HepG2 (cell line): ENCODE results near the gene CFAP99. TPM values are rescaled to one million over a fixed set of nuclear protein-coding genes. Genes with fewer than 3 reads are reported as not detected.
A peak's percentile ranks its signal among the peaks of the same experiment; 100 is the strongest.

Experiments used
- ATAC-seq: fragments of 200-7000 bp; cut with Tn5 transposase; 3 replicates; pipeline ENCODE4 v1.9.1; 2020; ENCODE audit warnings: mild to moderate bottlenecking, moderate library complexity
- BruUV-seq: library from RNA; stranded (reverse); fragments of 400-500 nt; replicated peaks from 2 replicates; lab custom pipeline; 2021; lab: Mats Ljungman, UMichigan
- CTCF ChIA-PET: fragments of 300-600 bp; formaldehyde crosslinking; extraction: SDS; loops from one replicate; lab custom pipeline; 2021; ENCODE audit warnings: low total read pairs, inconsistent platforms, low intra/inter-chr PET ratio; lab: Yijun Ruan, JAX
- POLR2A ChIA-PET: fragments of 350-600 bp; sonication (Branson Sonifier 250); formaldehyde crosslinking; loops from one replicate; lab custom pipeline; 2020; ENCODE audit warnings: antibody characterized with exemption, inconsistent platforms; lab: Yijun Ruan, JAX
- DNase-seq: peaks from one replicate; pipeline ENCODE4 v3.0.0-alpha.2; 2015; ENCODE audit warnings: low spot score
- FAIRE-seq: peaks from 3 replicates; lab custom pipeline; 2011; peaks lifted over from hg19 to GRCh38; lab: Jason Lieb, UNC
- H2AFZ ChIP-seq: one replicate; pipeline ENCODE4 v1.6.1; 2011; ENCODE audit warnings: low read length, inconsistent platforms
- H3K27ac ChIP-seq: fragments of 300-600 bp; 3 replicates; pipeline ENCODE4 v1.8.0; 2011; ENCODE audit warnings: mixed run types, mild to moderate bottlenecking, mixed read lengths, low read length, inconsistent platforms; ENCODE audit not compliant: insufficient read depth; ENCODE audit errors: extremely low read length
- H3K27me3 ChIP-seq, 2 experiments: fragments of 200-600 bp in 1 of 2; 2 replicates in 1 of 2; 3 replicates in 1 of 2; pipeline versions ENCODE4 v1.6.0 to v1.8.0; 2011; ENCODE audit warnings: low read length in 2 of 2, mild to moderate bottlenecking in 2 of 2, moderate library complexity in 2 of 2, inconsistent platforms in 1 of 2; ENCODE audit not compliant: insufficient read depth in 2 of 2, control insufficient read depth in 1 of 2
- H3K36me3 ChIP-seq, 2 experiments: fragments of 200-600 bp in 1 of 2; replicated peaks in 1 of 2; 2 replicates in 1 of 2; 3 replicates in 1 of 2; pipeline versions ENCODE4 v1.5.1 to v1.8.0; 2011; ENCODE audit warnings: low read length in 2 of 2, inconsistent platforms in 1 of 2; ENCODE audit not compliant: insufficient read depth in 2 of 2, control insufficient read depth in 1 of 2
- H3K4me1 ChIP-seq: 2 replicates; pipeline ENCODE4 v1.5.1; 2012; ENCODE audit warnings: low read length, inconsistent platforms; ENCODE audit not compliant: insufficient read depth
- H3K4me2 ChIP-seq: 2 replicates; pipeline ENCODE4 v1.6.0; 2011; ENCODE audit warnings: low read depth, low read length, inconsistent platforms
- H3K4me3 ChIP-seq, 3 experiments: fragments of 200-600 bp in 1 of 3; sonication (generic), shearing (Covaris generic) in 1 of 3; replicated peaks in 1 of 3; 2 replicates each; pipeline ENCODE4 v1.5.1; 2011 to 2016; ENCODE audit warnings: low read length in 3 of 3, inconsistent platforms in 2 of 3, low read depth in 2 of 3, mild to moderate bottlenecking in 2 of 3, control low read depth in 1 of 3, mixed read lengths in 1 of 3; ENCODE audit not compliant: insufficient read depth in 1 of 3
- H3K79me2 ChIP-seq: one replicate; pipeline ENCODE4 v1.6.1; 2011; ENCODE audit warnings: low read length, inconsistent platforms; ENCODE audit not compliant: insufficient read depth
- H3K9ac ChIP-seq: 2 replicates; pipeline ENCODE4 v1.6.0; 2011; ENCODE audit warnings: mild to moderate bottlenecking, low read depth, low read length, inconsistent platforms; ENCODE audit not compliant: insufficient read depth
- H3K9me3 ChIP-seq: 2 replicates; pipeline ENCODE4 v1.5.1; 2012; ENCODE audit warnings: mild to moderate bottlenecking, low read length
- H4K20me1 ChIP-seq: 2 replicates; pipeline ENCODE4 v1.6.0; 2011; ENCODE audit warnings: inconsistent platforms, mild to moderate bottlenecking, low read length, moderate library complexity; ENCODE audit not compliant: insufficient read depth
- BRD4 ChIP-seq: sonication (generic); formaldehyde crosslinking; IDR thresholded peaks from 2 replicates; pipeline ENCODE4 v1.4.0; 2020; ENCODE audit warnings: missing genetic modification reagents
- CEBPB ChIP-seq: IDR thresholded peaks from 2 replicates; pipeline ENCODE4 v1.6.1; 2011; ENCODE audit warnings: low read depth, low read length, improper control_type of control experiment, borderline replicate concordance
- HBP1 ChIP-seq: IDR thresholded peaks from 2 replicates; pipeline ENCODE4 v1.6.1; 2016; ENCODE audit warnings: low read depth, control low read depth
- MTA3 ChIP-seq: sonication (generic); formaldehyde crosslinking; IDR thresholded peaks from 2 replicates; pipeline ENCODE4 v1.4.0; 2020; ENCODE audit warnings: missing genetic modification reagents
- NRL ChIP-seq: sonication (generic); formaldehyde crosslinking; IDR thresholded peaks from 2 replicates; pipeline ENCODE4 v1.5.0; 2020; ENCODE audit warnings: missing genetic modification reagents, mild to moderate bottlenecking, moderate library complexity, borderline replicate concordance
- PCBP2 ChIP-seq: fragments of 200-400 bp; formaldehyde crosslinking; optimal IDR thresholded peaks from 2 replicates; pipeline ENCODE3; 2018; ENCODE audit warnings: low read length, low read depth; ENCODE audit not compliant: poor library complexity, severe bottlenecking
- RXRA ChIP-seq: sonication (generic); formaldehyde crosslinking; IDR thresholded peaks from 2 replicates; pipeline ENCODE4 v1.5.1; 2020; ENCODE audit warnings: missing genetic modification reagents
- SMAD9 ChIP-seq: sonication (generic); formaldehyde crosslinking; IDR thresholded peaks from 2 replicates; pipeline ENCODE4 v1.5.1; 2020; ENCODE audit warnings: mild to moderate bottlenecking, missing genetic modification reagents
- STAG1 ChIP-seq: sonication (generic); formaldehyde crosslinking; IDR thresholded peaks from 2 replicates; pipeline ENCODE4 v1.4.0; 2020; ENCODE audit warnings: missing genetic modification reagents
- ZBTB1 ChIP-seq: sonication (generic); formaldehyde crosslinking; IDR thresholded peaks from 2 replicates; pipeline ENCODE4 v1.4.0; 2020; ENCODE audit warnings: missing genetic modification reagents, borderline replicate concordance
- ZNF234 ChIP-seq: sonication (generic); formaldehyde crosslinking; conservative IDR thresholded peaks from 2 replicates; pipeline ENCODE4 v1.5.1; 2020; ENCODE audit warnings: mild to moderate bottlenecking, missing genetic modification reagents
- ZNF83 ChIP-seq: sonication (generic); formaldehyde crosslinking; IDR thresholded peaks from 2 replicates; pipeline ENCODE4 v1.4.0; 2020; ENCODE audit warnings: missing genetic modification reagents, mild to moderate bottlenecking, borderline replicate concordance
- WGBS: methylation state at CpG from one replicate; pipeline ENCODE4 v1.1.6; 2017; ENCODE audit warnings: low lambda C conversion rate; 5-methylcytosine and 5-hydroxymethylcytosine counted together
- in situ Hi-C: cut with HindIII; loops from 2 replicates; pipeline ENCODE4 v1.10.0; 2017; ENCODE audit warnings: low pct_unique_long_range_greater_than_20kb; ENCODE audit not compliant: extremely low pct_ligation_motif_present
- intact Hi-C: fragments of 100-400 bp; cut with micrococcal nuclease; formaldehyde crosslinking; loops from one replicate; pipeline ENCODE4 v1.10.0; 2022; ENCODE audit not compliant: unreplicated experiment
- polyA plus RNA-seq, 8 experiments: library from polyadenylated mRNA; depleted of rRNA in 3 of 8; stranded (reverse) in 7 of 8; unstranded in 1 of 8; fragments of >200 nt; fragmentation: Illumina TruSeq in 4 of 8; extraction: Trizol in 4 of 8; gene quantifications; 2 replicates each; pipeline versions ENCODE4 v1.2.1 to v1.2.3, GENCODE V29; 2011 to 2016; ENCODE audit warnings: low read depth in 4 of 8, missing spikeins in 1 of 8, mixed read lengths in 1 of 8; ENCODE audit not compliant: insufficient read depth in 1 of 8
- total RNA-seq, 5 experiments: library from RNA; depleted of rRNA; stranded (reverse); fragments of >200 nt; fragmentation: Illumina TruSeq; extraction: Trizol; gene quantifications; 2 replicates each; pipeline ENCODE4 v1.2.3, GENCODE V29; 2016; ENCODE audit warnings: low read depth in 1 of 5
- TF ChIP-seq, protein P1 (sequence below): sonication (generic); formaldehyde crosslinking; IDR thresholded peaks from 2 replicates; pipeline ENCODE4 v1.4.0; 2020; ENCODE audit warnings: mild to moderate bottlenecking, missing genetic modification reagents
- TF ChIP-seq, protein P2 (sequence below): sonication (generic); formaldehyde crosslinking; IDR thresholded peaks from 2 replicates; pipeline ENCODE4 v1.5.0; 2020; ENCODE audit warnings: mild to moderate bottlenecking, missing genetic modification reagents, moderate library complexity

CFAP99 gene
- total and polyA plus RNA-seq, 2 of the 13 experiments (the other 11 are each of a cell fraction or from before 2014, with no cell fraction given): not detected

DNA sequence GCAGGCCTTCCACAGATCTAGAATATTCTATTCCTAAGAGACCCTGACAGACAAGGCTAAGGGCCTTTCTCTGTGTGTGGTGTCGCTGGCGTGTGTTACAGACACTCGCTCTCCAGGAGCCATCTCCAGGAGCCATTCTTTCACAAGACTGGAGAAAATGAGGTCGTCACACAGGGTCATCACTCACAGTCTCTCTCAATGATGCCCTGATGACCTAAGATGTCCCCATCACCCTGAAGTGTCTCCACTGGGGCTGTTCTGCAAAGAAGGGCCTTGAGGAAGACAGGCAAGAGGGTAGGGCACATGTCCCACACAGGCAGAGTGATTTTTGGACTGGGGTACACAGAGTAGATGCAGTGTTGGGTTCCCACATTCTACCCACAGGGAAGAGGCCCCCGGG is 35.0 kb upstream of the CFAP99 start (continued):
- no peak for TF ChIP-seq BRD4
- no peak for TF ChIP-seq MTA3 (CRISPR knock-in tag)
- TF ChIP-seq NRL (CRISPR knock-in tag): no peak
- no peak for TF ChIP-seq ZNF234 (CRISPR knock-in tag)
- no peak for TF ChIP-seq PCBP2
- no peak for TF ChIP-seq CEBPB
- no peak for TF ChIP-seq ZNF83 (CRISPR knock-in tag)
- TF ChIP-seq RXRA: no peak
- TF ChIP-seq, protein P1, sequence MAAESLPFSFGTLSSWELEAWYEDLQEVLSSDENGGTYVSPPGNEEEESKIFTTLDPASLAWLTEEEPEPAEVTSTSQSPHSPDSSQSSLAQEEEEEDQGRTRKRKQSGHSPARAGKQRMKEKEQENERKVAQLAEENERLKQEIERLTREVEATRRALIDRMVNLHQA: no peak

DNA sequence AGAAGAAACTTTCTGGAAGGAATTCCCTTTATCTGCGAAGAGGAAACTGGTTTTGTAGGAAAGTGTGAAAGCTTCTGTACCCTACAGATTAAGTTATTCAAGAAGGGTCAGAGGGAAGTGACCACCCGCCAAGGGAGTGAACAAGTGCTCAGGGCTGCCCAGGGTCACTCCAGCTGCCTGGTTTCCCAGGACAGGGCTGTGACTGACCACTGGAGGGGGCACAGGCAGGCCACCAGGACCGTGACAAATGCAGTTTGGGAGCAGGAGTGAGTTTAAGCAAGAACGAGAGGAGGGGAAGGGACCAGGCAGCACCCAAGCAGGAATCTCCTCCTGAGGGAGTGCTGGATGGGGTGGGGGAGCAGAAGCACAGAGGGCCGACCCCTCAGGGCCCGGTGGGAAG is 34.5 kb upstream of the CFAP99 start:
- ATAC-seq: peak; percentile 63
- ChIA-PET CTCF (no interaction called here), POLR2A (no interaction called here)
- Histone ChIP-seq H3K79me2 (no peaks in the 10 kb centered on the region), H4K20me1 (no peaks in the 10 kb centered on the region), H3K4me2 (no peak overlapping the region), H3K36me3 (no peaks in the 10 kb centered on the region), H3K9me3 (no peaks in the 10 kb centered on the region), H2AFZ (no peak overlapping the region), H3K27me3 (peaks cover 12 to 60% of the 10 kb centered on the region in 2 experiments; a peak in 4 of 5 replicates), H3K4me3 (no peak overlapping the region), H3K9ac (no peak overlapping the region), H3K4me1 (no peaks in the 10 kb centered on the region), H3K27ac (no peak overlapping the region)
- TF ChIP-seq SMAD9 (CRISPR knock-in tag): no peak
- TF ChIP-seq, protein P2, sequence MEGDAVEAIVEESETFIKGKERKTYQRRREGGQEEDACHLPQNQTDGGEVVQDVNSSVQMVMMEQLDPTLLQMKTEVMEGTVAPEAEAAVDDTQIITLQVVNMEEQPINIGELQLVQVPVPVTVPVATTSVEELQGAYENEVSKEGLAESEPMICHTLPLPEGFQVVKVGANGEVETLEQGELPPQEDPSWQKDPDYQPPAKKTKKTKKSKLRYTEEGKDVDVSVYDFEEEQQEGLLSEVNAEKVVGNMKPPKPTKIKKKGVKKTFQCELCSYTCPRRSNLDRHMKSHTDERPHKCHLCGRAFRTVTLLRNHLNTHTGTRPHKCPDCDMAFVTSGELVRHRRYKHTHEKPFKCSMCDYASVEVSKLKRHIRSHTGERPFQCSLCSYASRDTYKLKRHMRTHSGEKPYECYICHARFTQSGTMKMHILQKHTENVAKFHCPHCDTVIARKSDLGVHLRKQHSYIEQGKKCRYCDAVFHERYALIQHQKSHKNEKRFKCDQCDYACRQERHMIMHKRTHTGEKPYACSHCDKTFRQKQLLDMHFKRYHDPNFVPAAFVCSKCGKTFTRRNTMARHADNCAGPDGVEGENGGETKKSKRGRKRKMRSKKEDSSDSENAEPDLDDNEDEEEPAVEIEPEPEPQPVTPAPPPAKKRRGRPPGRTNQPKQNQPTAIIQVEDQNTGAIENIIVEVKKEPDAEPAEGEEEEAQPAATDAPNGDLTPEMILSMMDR (CRISPR knock-in tag): peak; percentile 27; the same call in 1 of the 2 replicates
- TF ChIP-seq STAG1 (CRISPR knock-in tag): 0 out of 2 replicates have a peak, but pooled peaks have one; percentile 13
- no peak for TF ChIP-seq ZBTB1 (CRISPR knock-in tag)
- TF ChIP-seq HBP1 (CRISPR knock-in tag): no peak
- FAIRE-seq: no peak
- in situ Hi-C loops: no loop called here
- DNase-seq: no peak
- WGBS: 7% methylated on average over 6 of the region's 6 CpGs
- intact Hi-C loops: no loop called here
- BruUV-seq: no TSS peak
